GM21717 (cell line): ENCODE results near the gene COPZ2.
"Not testable (repeated sequence)": the region's sequence is repeated elsewhere in the genome, so short reads cannot be mapped to it uniquely, and the experiment has no call there.

Experiments
- ATAC-seq: cut with Tn5 transposase; IDR thresholded peaks from one replicate; pipeline ENCODE4 v1.9.1; 2021; ENCODE audit warnings: mild to moderate bottlenecking, moderate library complexity; ENCODE audit not compliant: unreplicated experiment

COPZ2 gene

GRCh38 chr17:48031966-48032365 lies 5.6 kb downstream of the COPZ2 start:
- no peak for ATAC-seq

GRCh38 chr17:48030531-48030930 lies 7.1 kb downstream of the COPZ2 start:
- ATAC-seq: no peak

- ATAC-seq: no peak
Measured at GRCh38 chr17:48028736-48029135, 8.9 kb downstream of the COPZ2 start.

- no peak for ATAC-seq
Measured at GRCh38 chr17:48027322-48027981, 10.1 kb downstream of the COPZ2 start.

- ATAC-seq: no peak
Measured at GRCh38 chr17:48026502-48027321, 10.9 kb downstream of the COPZ2 start.

GRCh38 chr17:48025904-48026501 lies 11.6 kb downstream of the COPZ2 start:
- no peak for ATAC-seq

- peak; percentile 60 for ATAC-seq
Measured at GRCh38 chr17:48025040-48025903, 12.3 kb downstream of the COPZ2 start.

GRCh38 chr17:48024149-48025039 lies 13.2 kb downstream of the COPZ2 start:
- ATAC-seq: no peak

- no peak for ATAC-seq
Measured at GRCh38 chr17:48023400-48024148, 14.0 kb downstream of the COPZ2 start.

- no peak for ATAC-seq
Measured at GRCh38 chr17:48022901-48023300, 14.7 kb downstream of the COPZ2 start.

- no peak for ATAC-seq
Measured at GRCh38 chr17:48021934-48022333, 15.7 kb downstream of the COPZ2 start.

GRCh38 chr17:48017817-48018158 lies 19.8 kb downstream of the COPZ2 start:
- ATAC-seq: not testable (repeated sequence)

- ATAC-seq: no peak
Measured at GRCh38 chr17:48016112-48016511, 21.5 kb downstream of the COPZ2 start.

GRCh38 chr17:48014595-48015111 lies 22.9 kb downstream of the COPZ2 start:
- ATAC-seq: no peak

GRCh38 chr17:48013876-48014594 lies 23.6 kb downstream of the COPZ2 start:
- no peak for ATAC-seq

GRCh38 chr17:48012654-48013053 lies 24.9 kb downstream of the COPZ2 start:
- no peak for ATAC-seq

- ATAC-seq: no peak
Measured at GRCh38 chr17:48012151-48012520, 25.5 kb downstream of the COPZ2 start.

- ATAC-seq: no peak
Measured at GRCh38 chr17:48011405-48012150, 26.0 kb downstream of the COPZ2 start.
